SU-DHL-6 (cell line): ENCODE data around the gene TRIM33.

Experiments used
- CTCF ChIP-seq: fragments of 200-600 bp; sonication (generic); IDR thresholded peaks from one replicate; pipeline ENCODE4 v1.5.1; 2017; ENCODE audit warnings: antibody characterized with exemption, mild to moderate bottlenecking, low read length, moderate library complexity; ENCODE audit not compliant: insufficient read depth, poor library complexity, severe bottlenecking
- EZH2phosphoT487 ChIP-seq: fragments of 200-600 bp; sonication (generic), shearing (Covaris generic); conservative IDR thresholded peaks from 2 replicates; pipeline ENCODE4 v1.6.1; 2018; ENCODE audit warnings: mild to moderate bottlenecking, antibody characterized with exemption, low read length, moderate library complexity, mixed read lengths

GRCh38 chr1:114379987-114380386, 131.0 kb downstream of the TRIM33 start:
- TF ChIP-seq CTCF (no peak), EZH2phosphoT487 (no peak)
